Upper lobe of left lung (tissue), 6 donors: ENCODE measurements around the gene DR1. TPM values are rescaled to one million over a fixed set of nuclear protein-coding genes. Genes with fewer than 3 reads are reported as not detected.
A peak's percentile ranks its signal among the peaks of the same experiment; 100 is the strongest.

Experiments used
- ATAC-seq, 2 donors: fragments of 200-7000 bp; cut with Tn5 transposase; one replicate each; pipeline ENCODE4 v1.9.1; 2022; ENCODE audit warnings: mild to moderate bottlenecking in 2 of 2, moderate library complexity in 2 of 2; ENCODE audit not compliant: low FRiP score in 2 of 2
- DNase-seq, 2 donors: peaks; one replicate each; pipeline ENCODE4 v3.0.0-alpha.2; 2019 to 2020
- H3K27ac ChIP-seq, 4 donors: fragments of 200-600 bp; sonication (generic); one replicate each; pipeline ENCODE4 v1.5.1; 2016 to 2019
- H3K27me3 ChIP-seq, 4 donors: fragments of 200-600 bp; sonication (generic); one replicate each; pipeline ENCODE4 v1.5.1; 2017 to 2019
- H3K36me3 ChIP-seq, 4 donors: fragments of 200-600 bp; sonication (generic); one replicate each; pipeline ENCODE4 v1.5.1; 2016 to 2019
- H3K4me1 ChIP-seq, 4 donors: fragments of 200-600 bp; sonication (generic); one replicate each; pipeline ENCODE4 v1.5.1; 2018 to 2019
- H3K4me3 ChIP-seq, 4 donors: fragments of 200-600 bp; sonication (generic); one replicate each; pipeline ENCODE4 v1.5.1; 2017 to 2019; ENCODE audit warnings: mild to moderate bottlenecking in 2 of 4, moderate library complexity in 1 of 4
- H3K9me3 ChIP-seq, 4 donors: fragments of 200-600 bp; sonication (generic); one replicate each; pipeline ENCODE4 v1.5.1; 2018 to 2019
- EP300 ChIP-seq, 4 donors: sonication (generic); formaldehyde crosslinking; IDR thresholded peaks; one replicate each; pipeline ENCODE4 v1.5.1; 2017; ENCODE audit warnings: antibody characterized with exemption in 4 of 4, control low read depth in 2 of 4
- POLR2A ChIP-seq, 4 donors: fragments of 450-650 bp; IDR thresholded peaks; one replicate each; pipeline ENCODE4 v1.5.1; 2016 to 2017; ENCODE audit warnings: antibody characterized with exemption in 4 of 4, mild to moderate bottlenecking in 2 of 4
- POLR2AphosphoS5 ChIP-seq, 2 donors: sonication (generic); formaldehyde crosslinking; IDR thresholded peaks; one replicate each; pipeline ENCODE4 v1.5.1; 2017; ENCODE audit warnings: antibody characterized with exemption in 2 of 2
- WGBS, 2 donors: methylation state at CpG; one replicate each; pipeline ENCODE4 v1.1.5; 2017 to 2018; 5-methylcytosine and 5-hydroxymethylcytosine counted together
- total RNA-seq, 6 donors: library from RNA; depleted of rRNA in 4 of 6; stranded (reverse); fragments of >200 nt in 4 of 6; gene quantifications; one replicate each; pipeline versions ENCODE4 v1.1.0 to v1.2.1, GENCODE V29; 2016 to 2021
- TF ChIP-seq, protein P1 (sequence below), 6 experiments: fragments of 450-650 bp in 4 of 6; fragments of 200-600 bp in 2 of 6; sonication (generic) in 2 of 6; IDR thresholded peaks; one replicate each; pipeline ENCODE4 v1.5.1; 2016 to 2019; ENCODE audit warnings: antibody characterized with exemption in 6 of 6
- donor health status: DM: no; HTN: no; CAD: no; lungs with moderate emphysema.
- donor health status: DM: no; HTN: yes; CAD: no; lungs with severe emphysema.

Gene DR1
- total RNA-seq, 6 donors from 2014 or later, result 12.6 to 50.0 (median 41.3) TPM

DNA sequence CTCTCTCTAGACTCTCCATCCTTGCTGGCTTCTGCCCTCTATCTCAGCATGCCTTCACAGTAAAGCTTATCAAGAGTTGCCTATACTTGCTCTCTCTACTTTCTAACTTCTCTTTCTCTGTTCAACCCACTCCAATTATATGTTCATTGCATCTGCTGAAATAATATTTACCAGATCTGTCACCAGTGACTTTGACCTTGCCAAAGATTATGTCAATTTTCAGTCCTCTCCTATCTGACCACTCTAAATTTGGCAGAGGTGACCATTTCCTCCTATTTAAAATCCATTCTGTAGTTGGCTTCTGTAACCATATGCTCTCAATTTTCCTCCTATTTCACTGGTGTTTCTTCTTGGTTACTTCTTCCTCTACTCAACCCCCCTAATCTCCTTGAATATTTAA, 38.8 kb upstream of the DR1 start:
- no peak overlapping the region for H3K4me3 ChIP-seq
- H3K9me3 ChIP-seq, result no peaks in the 10 kb centered on the region
- TF ChIP-seq POLR2AphosphoS5 (IDR thresholded peaks at IDR 0.05) (no peak), POLR2A (IDR thresholded peaks at IDR 0.05) (no peak), EP300 (IDR thresholded peaks at IDR 0.05) (no peak)
- TF ChIP-seq, protein P1, sequence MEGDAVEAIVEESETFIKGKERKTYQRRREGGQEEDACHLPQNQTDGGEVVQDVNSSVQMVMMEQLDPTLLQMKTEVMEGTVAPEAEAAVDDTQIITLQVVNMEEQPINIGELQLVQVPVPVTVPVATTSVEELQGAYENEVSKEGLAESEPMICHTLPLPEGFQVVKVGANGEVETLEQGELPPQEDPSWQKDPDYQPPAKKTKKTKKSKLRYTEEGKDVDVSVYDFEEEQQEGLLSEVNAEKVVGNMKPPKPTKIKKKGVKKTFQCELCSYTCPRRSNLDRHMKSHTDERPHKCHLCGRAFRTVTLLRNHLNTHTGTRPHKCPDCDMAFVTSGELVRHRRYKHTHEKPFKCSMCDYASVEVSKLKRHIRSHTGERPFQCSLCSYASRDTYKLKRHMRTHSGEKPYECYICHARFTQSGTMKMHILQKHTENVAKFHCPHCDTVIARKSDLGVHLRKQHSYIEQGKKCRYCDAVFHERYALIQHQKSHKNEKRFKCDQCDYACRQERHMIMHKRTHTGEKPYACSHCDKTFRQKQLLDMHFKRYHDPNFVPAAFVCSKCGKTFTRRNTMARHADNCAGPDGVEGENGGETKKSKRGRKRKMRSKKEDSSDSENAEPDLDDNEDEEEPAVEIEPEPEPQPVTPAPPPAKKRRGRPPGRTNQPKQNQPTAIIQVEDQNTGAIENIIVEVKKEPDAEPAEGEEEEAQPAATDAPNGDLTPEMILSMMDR (IDR thresholded peaks at IDR 0.05), result no peak
- ATAC-seq (no peak), DNase-seq (no peak)
- H3K27me3 ChIP-seq, result no peaks in the 10 kb centered on the region
- H3K27ac ChIP-seq, result no peak overlapping the region
- H3K36me3 ChIP-seq, result no peaks in the 10 kb centered on the region
- H3K4me1 ChIP-seq, result no peaks in the 10 kb centered on the region

DNA sequence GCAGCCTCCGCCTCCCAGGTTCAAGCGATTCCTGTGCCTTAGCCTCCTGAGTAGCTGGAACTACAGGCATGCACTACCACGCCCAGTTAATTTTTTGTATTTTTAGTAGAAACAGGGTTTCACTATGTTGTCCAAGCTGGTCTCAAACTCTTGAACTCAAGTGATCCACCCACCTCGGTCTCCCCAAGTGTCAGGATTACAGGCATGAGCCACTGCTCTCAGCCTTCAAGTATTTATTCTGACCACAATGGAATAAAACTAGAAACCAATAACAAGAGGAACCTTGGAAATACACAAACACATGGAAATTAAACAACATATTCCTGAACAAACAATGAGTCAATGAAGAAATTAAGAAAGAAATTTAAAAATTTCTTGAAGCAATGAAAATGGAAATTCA, 32.7 kb upstream of the DR1 start:
- Histone ChIP-seq H3K27ac (no peak overlapping the region), H3K36me3 (no peaks in the 10 kb centered on the region), H3K4me3 (no peak overlapping the region), H3K27me3 (no peaks in the 10 kb centered on the region), H3K4me1 (no peaks in the 10 kb centered on the region), H3K9me3 (no peaks in the 10 kb centered on the region)
- DNase-seq, result no peak
- ATAC-seq, result no peak
- 66 to 82% methylated on average over 4 of the region's 4 CpGs for WGBS, 2 donors
- TF ChIP-seq, protein P1 (IDR thresholded peaks at IDR 0.05), result no peak
- TF ChIP-seq POLR2AphosphoS5 (IDR thresholded peaks at IDR 0.05) (no peak), EP300 (IDR thresholded peaks at IDR 0.05) (no peak), POLR2A (IDR thresholded peaks at IDR 0.05) (no peak)

DNA sequence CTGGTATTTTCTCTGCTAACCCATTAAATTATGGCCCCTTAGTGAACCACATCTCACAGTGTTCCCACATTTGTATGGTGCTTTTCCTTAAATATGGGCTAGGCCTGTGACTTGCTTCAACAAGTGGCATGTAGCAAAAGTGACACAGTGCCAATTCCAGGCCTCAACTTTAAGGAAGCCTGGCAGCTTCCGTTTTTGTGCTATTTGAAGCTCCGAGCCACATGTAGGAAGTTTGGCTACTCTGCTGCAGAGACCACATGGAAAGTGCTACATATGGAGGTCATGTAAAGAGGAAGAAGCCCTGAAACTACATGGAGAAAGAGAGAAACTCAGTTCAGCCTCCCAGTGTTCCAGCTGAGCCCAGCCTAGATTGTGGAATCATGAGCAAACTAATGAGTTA, 28.5 kb upstream of the DR1 start:
- Histone ChIP-seq H3K27me3 (no peaks in the 10 kb centered on the region), H3K4me1 (no peaks in the 10 kb centered on the region), H3K4me3 (no peak overlapping the region), H3K36me3 (no peaks in the 10 kb centered on the region), H3K9me3 (no peaks in the 10 kb centered on the region), H3K27ac (no peak overlapping the region)
- WGBS, 2 donors, result 46 to 63% methylated on average over 2 of the region's 2 CpGs
- peak; percentile 61 to 80 for ATAC-seq
- peak in 1 of 2 donors; percentile 54 for DNase-seq
- TF ChIP-seq, protein P1 (IDR thresholded peaks at IDR 0.05), result no peak
- TF ChIP-seq POLR2A (IDR thresholded peaks at IDR 0.05), result no peak
- no peak for TF ChIP-seq POLR2AphosphoS5 (IDR thresholded peaks at IDR 0.05)
- TF ChIP-seq EP300 (IDR thresholded peaks at IDR 0.05), result no peak

DNA sequence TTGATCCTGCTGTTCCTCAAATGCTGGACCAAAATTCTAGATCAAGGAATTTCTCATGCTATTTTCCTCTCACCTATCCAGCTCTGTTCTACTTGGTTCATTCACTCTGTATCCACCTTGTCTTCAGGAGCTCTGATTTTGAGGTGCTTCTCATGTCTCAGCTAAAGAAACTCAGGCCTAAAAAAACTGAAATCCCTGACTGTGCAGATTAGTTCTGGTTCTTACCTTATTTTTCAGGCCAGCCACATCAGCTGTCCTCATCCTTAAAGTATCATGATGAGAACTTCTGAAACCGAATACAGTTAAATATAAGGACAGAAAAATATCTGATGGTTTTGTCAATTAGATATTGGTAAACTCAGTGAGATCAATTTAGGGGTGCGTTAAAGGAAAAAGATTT, 27.8 kb upstream of the DR1 start:
- H3K36me3 ChIP-seq, result no peaks in the 10 kb centered on the region
- H3K27ac ChIP-seq, result no peak overlapping the region
- WGBS, 2 donors, result 98% methylated on average over 2 of the region's 2 CpGs
- no peaks in the 10 kb centered on the region for H3K4me1 ChIP-seq
- no peak overlapping the region for H3K4me3 ChIP-seq
- no peak for TF ChIP-seq POLR2AphosphoS5 (IDR thresholded peaks at IDR 0.05)
- no peak for TF ChIP-seq EP300 (IDR thresholded peaks at IDR 0.05)
- no peak for TF ChIP-seq POLR2A (IDR thresholded peaks at IDR 0.05)
- TF ChIP-seq, protein P1 (IDR thresholded peaks at IDR 0.05), result no peak
- DNase-seq (no peak), ATAC-seq (no peak)
- no peaks in the 10 kb centered on the region for H3K27me3 ChIP-seq
- no peaks in the 10 kb centered on the region for H3K9me3 ChIP-seq

DNA sequence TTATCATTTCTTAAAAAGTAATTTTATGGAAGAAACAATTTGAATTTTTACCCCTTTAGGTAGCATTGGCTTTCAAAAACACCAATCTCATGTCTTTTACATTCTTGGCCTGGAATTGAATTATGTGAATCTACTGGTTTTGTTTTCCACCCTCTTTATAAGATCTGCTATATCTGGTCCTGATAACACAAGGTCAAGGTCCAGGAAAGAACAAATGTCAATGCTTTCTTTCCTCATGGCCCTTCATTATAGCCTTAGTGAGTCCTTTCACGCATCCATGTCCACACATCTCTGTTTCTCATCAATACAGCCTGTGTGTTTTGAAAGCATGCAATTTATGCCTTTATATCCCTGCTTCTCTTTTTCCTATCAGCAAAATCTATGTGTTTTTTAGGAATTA, 24.0 kb upstream of the DR1 start:
- DNase-seq (no peak), ATAC-seq (no peak)
- Histone ChIP-seq H3K4me1 (no peaks in the 10 kb centered on the region), H3K27ac (no peak overlapping the region), H3K4me3 (no peak overlapping the region), H3K36me3 (no peaks in the 10 kb centered on the region), H3K27me3 (no peaks in the 10 kb centered on the region), H3K9me3 (no peaks in the 10 kb centered on the region)
- WGBS, 2 donors, result 98 to 100% methylated on average over 1 of the region's 1 CpG
- TF ChIP-seq EP300 (IDR thresholded peaks at IDR 0.05) (no peak), POLR2A (IDR thresholded peaks at IDR 0.05) (no peak), POLR2AphosphoS5 (IDR thresholded peaks at IDR 0.05) (no peak)
- TF ChIP-seq, protein P1 (IDR thresholded peaks at IDR 0.05), result no peak
